Hepatocyte (in vitro differentiated cells): Measurements from ENCODE around the gene ABR. TPM values are rescaled to one million over a fixed set of nuclear protein-coding genes. Genes with fewer than 3 reads are reported as not detected.
"Not testable (repeated sequence)": the region's sequence is repeated elsewhere in the genome, so short reads cannot be mapped to it uniquely, and the experiment has no call there.

Source experiments
- DNase-seq: peaks from one replicate; pipeline ENCODE4 v3.0.0-alpha.2; 2016; ENCODE audit warnings: low spot score
- H2AFZ ChIP-seq: fragments of 200-600 bp; sonication (generic); 2 replicates; pipeline ENCODE4 v1.6.0; 2016; ENCODE audit warnings: antibody characterized with exemption, mild to moderate bottlenecking
- H3K27ac ChIP-seq: fragments of 200-600 bp; sonication (generic); 2 replicates; pipeline ENCODE4 v1.5.1; 2016; ENCODE audit warnings: mild to moderate bottlenecking
- H3K27me3 ChIP-seq: fragments of 200-600 bp; sonication (generic); 2 replicates; pipeline ENCODE4 v1.6.1; 2016
- H3K36me3 ChIP-seq: fragments of 200-600 bp; sonication (generic); replicated peaks from 2 replicates; pipeline ENCODE4 v1.5.1; 2016; ENCODE audit warnings: low read depth; ENCODE audit not compliant: insufficient read depth
- H3K4me1 ChIP-seq: fragments of 200-600 bp; sonication (generic); 2 replicates; pipeline ENCODE4 v1.5.1; 2016; ENCODE audit warnings: mild to moderate bottlenecking, moderate library complexity; ENCODE audit not compliant: insufficient read depth
- H3K4me2 ChIP-seq: fragments of 200-600 bp; sonication (generic); 2 replicates; pipeline ENCODE4 v1.6.0; 2016
- H3K4me3 ChIP-seq: fragments of 200-600 bp; sonication (generic); 2 replicates; pipeline ENCODE4 v1.5.1; 2016; ENCODE audit warnings: mild to moderate bottlenecking
- H3K79me2 ChIP-seq: fragments of 200-600 bp; sonication (generic); 2 replicates; pipeline ENCODE4 v1.6.0; 2017; ENCODE audit warnings: mild to moderate bottlenecking
- H3K9me2 ChIP-seq: fragments of 200-600 bp; sonication (generic); replicated peaks from 2 replicates; pipeline ENCODE4 v1.6.0; 2017; ENCODE audit warnings: mild to moderate bottlenecking; ENCODE audit not compliant: insufficient read depth
- H3K9me3 ChIP-seq: fragments of 200-600 bp; sonication (generic); 2 replicates; pipeline ENCODE4 v1.5.1; 2016; ENCODE audit warnings: low read depth, mild to moderate bottlenecking
- H4K20me1 ChIP-seq: fragments of 200-600 bp; sonication (generic); 2 replicates; pipeline ENCODE4 v1.6.0; 2016; ENCODE audit warnings: mild to moderate bottlenecking; ENCODE audit not compliant: insufficient read depth, poor library complexity, severe bottlenecking
- EZH2 ChIP-seq: fragments of 200-600 bp; sonication (generic); IDR thresholded peaks from 2 replicates; pipeline ENCODE4 v1.6.1; 2016; ENCODE audit warnings: antibody characterized with exemption, mild to moderate bottlenecking, borderline replicate concordance
- EZH2phosphoT487 ChIP-seq: fragments of 200-600 bp; sonication (generic); IDR thresholded peaks from one replicate; pipeline ENCODE4 v1.6.1; 2018; ENCODE audit warnings: antibody characterized with exemption, mild to moderate bottlenecking, low read depth, moderate library complexity; ENCODE audit not compliant: unreplicated experiment, severe bottlenecking
- WGBS: methylation state at CpG from one replicate; pipeline ENCODE4 v1.1.6; 2016; ENCODE audit warnings: low lambda C conversion rate; ENCODE audit errors: missing lambda C conversion rate; 5-methylcytosine and 5-hydroxymethylcytosine counted together
- polyA plus RNA-seq: library from polyadenylated mRNA; unstranded; fragments of >200 nt; fragmentation: Nextera tagmentation; extraction: Ambion mirVana; gene quantifications from 2 replicates; pipeline ENCODE4 v1.2.1, GENCODE V29; 2016
- total RNA-seq: library from RNA; depleted of rRNA; stranded (reverse); fragments of >200 nt; gene quantifications from 2 replicates; pipeline ENCODE4 v1.2.3, GENCODE V29; 2014
- TF ChIP-seq, protein P1 (sequence below): fragments of 200-600 bp; sonication (generic); IDR thresholded peaks from 2 replicates; pipeline ENCODE4 v1.5.1; 2016; ENCODE audit warnings: antibody characterized with exemption, mild to moderate bottlenecking; ENCODE audit not compliant: poor library complexity

Gene ABR
- total and polyA plus RNA-seq, 2 experiments from 2014 or later = 26.8 to 51.5 TPM

- Histone ChIP-seq H3K9me3 (no peaks in the 10 kb centered on the region), H3K27ac (no peak overlapping the region), H3K4me1 (peaks cover 10% of the 10 kb centered on the region), H3K79me2 (peaks cover 54% of the 10 kb centered on the region), H3K9me2 (no peaks in the 10 kb centered on the region), H3K36me3 (no peaks in the 10 kb centered on the region), H4K20me1 (peaks cover 10% of the 10 kb centered on the region), H3K27me3 (no peaks in the 10 kb centered on the region), H2AFZ (no peak overlapping the region), H3K4me2 (no peak overlapping the region), H3K4me3 (no peak overlapping the region)
- no peak for TF ChIP-seq EZH2
- TF ChIP-seq, protein P1, sequence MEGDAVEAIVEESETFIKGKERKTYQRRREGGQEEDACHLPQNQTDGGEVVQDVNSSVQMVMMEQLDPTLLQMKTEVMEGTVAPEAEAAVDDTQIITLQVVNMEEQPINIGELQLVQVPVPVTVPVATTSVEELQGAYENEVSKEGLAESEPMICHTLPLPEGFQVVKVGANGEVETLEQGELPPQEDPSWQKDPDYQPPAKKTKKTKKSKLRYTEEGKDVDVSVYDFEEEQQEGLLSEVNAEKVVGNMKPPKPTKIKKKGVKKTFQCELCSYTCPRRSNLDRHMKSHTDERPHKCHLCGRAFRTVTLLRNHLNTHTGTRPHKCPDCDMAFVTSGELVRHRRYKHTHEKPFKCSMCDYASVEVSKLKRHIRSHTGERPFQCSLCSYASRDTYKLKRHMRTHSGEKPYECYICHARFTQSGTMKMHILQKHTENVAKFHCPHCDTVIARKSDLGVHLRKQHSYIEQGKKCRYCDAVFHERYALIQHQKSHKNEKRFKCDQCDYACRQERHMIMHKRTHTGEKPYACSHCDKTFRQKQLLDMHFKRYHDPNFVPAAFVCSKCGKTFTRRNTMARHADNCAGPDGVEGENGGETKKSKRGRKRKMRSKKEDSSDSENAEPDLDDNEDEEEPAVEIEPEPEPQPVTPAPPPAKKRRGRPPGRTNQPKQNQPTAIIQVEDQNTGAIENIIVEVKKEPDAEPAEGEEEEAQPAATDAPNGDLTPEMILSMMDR = no peak
- TF ChIP-seq EZH2phosphoT487 = no peak
- no peak for DNase-seq
- 88% methylated on average over 8 of the region's 8 CpGs for WGBS
Observed at GRCh38 chr17:1104222-1104621, 75.6 kb downstream of the ABR start.

DNA sequence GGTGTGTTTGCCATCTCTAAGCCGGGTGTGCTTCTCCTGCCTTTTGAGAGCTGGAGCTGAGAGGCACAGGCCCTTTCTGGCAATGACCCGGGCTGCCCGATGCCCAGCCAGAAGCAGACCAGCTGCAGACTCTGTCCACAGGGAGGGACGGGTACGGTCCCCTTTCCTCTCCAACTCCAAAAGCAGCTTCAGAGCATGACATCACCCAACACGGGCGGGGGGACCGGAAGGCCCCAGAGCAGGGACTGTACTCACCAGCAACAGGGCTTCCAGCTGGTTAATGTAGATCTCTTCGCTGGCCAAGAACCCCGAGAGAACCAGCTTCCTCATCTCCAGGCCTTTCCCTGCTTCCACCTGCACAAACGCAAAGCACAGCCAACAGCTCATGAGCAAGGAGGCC, 79.4 kb downstream of the ABR start:
- peaks cover 10% of the 10 kb centered on the region for H4K20me1 ChIP-seq
- TF ChIP-seq, protein P1 = no peak
- TF ChIP-seq EZH2phosphoT487 (no peak), EZH2 (no peak)
- 91% methylated on average over 11 of the region's 11 CpGs for WGBS

DNA sequence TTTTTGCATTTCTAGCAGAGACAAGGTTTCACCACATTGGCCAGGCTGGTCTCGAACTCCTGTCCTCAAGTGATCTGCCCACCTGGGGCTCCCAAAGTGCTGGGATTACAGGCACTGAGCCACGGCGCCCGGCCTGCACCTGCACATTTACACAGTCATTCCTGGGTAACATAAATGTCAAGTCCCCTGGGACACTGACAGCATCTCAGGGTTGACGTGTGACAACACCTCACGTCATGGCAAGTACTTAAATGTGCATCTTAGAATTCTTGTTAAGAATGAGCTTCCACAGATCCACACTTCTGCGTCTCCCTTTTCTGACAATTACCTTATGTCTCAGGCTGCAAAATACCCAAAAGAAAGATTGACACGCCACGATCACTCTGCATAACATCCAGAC, 80.5 kb downstream of the ABR start:
- 92% methylated on average over 9 of the region's 9 CpGs for WGBS
- Histone ChIP-seq H3K27ac (no peak overlapping the region), H3K9me2 (no peaks in the 10 kb centered on the region), H2AFZ (no peak overlapping the region), H3K4me1 (peaks cover 13% of the 10 kb centered on the region), H3K9me3 (no peaks in the 10 kb centered on the region), H3K4me2 (no peak overlapping the region), H3K27me3 (no peaks in the 10 kb centered on the region), H3K4me3 (no peak overlapping the region), H4K20me1 (peaks cover 6% of the 10 kb centered on the region), H3K79me2 (peaks cover 20% of the 10 kb centered on the region), H3K36me3 (no peaks in the 10 kb centered on the region)
- no peak for DNase-seq
- TF ChIP-seq, protein P1 = no peak
- TF ChIP-seq EZH2 (no peak), EZH2phosphoT487 (no peak)

More for the DNA sequence above, 79.4 kb downstream of the ABR start:
- DNase-seq = no peak
- no peak overlapping the region for H3K27ac ChIP-seq
- H3K79me2 ChIP-seq = peaks cover 25% of the 10 kb centered on the region
- no peaks in the 10 kb centered on the region for H3K27me3 ChIP-seq
- peaks cover 13% of the 10 kb centered on the region for H3K4me1 ChIP-seq
- no peak overlapping the region for H2AFZ ChIP-seq
- no peaks in the 10 kb centered on the region for H3K9me3 ChIP-seq
- no peak overlapping the region for H3K4me3 ChIP-seq
- H3K4me2 ChIP-seq = no peak overlapping the region
- no peaks in the 10 kb centered on the region for H3K9me2 ChIP-seq
- H3K36me3 ChIP-seq = no peaks in the 10 kb centered on the region

GRCh38 chr17:1097972-1098744, 81.6 kb downstream of the ABR start:
- H4K20me1 ChIP-seq, H2AFZ ChIP-seq, H3K9me3 ChIP-seq, H3K36me3 ChIP-seq, H3K27me3 ChIP-seq, H3K4me3 ChIP-seq, H3K9me2 ChIP-seq, H3K27ac ChIP-seq: not testable (repeated sequence)
- DNase-seq = peak; percentile 64
- Histone ChIP-seq H3K79me2 (peaks cover 15% of the 10 kb centered on the region), H3K4me2 (peak overlapping the region; percentile 58), H3K4me1 (peaks cover 13% of the 10 kb centered on the region)
- WGBS = 93% methylated on average over 19 of the region's 19 CpGs
